CD4-positive, alpha-beta T cell treated with Interleukin-17A for 4 hours (primary cell): Measurements from ENCODE around the gene CACTIN.

Experiments used
- DNase-seq: peaks from one replicate; pipeline ENCODE4 v3.0.0-alpha.2; 2020; ENCODE audit warnings: mixed read lengths

The CACTIN gene

DNA sequence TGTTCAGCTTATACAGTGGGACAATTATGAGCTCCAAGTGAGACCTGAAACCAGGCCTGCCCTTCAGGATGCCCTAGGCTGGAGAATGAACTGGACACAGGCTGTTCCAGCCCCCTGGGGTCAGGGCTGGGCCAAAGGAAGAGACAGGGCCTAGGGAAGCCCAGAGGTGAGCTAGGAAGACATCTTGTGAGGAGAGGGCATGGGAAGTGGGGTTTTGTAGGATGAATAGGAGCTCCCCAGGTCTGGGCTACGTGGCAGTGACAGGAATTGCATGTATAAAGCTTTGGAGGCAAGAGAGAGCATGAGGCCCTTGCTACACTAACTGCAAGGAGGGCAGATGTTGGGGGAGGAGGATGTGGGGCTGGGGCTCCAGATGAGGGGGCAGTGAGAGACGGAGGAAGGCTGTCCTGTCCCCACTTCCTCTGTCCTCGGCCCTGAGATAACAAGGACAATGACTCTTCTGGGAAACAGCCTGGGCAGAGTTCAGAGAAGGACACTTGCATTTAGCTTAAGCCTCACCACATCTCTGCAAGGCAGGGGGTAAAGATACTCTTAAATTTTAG is 18.4 kb downstream of the CACTIN start:
- DNase-seq = no peak

DNA sequence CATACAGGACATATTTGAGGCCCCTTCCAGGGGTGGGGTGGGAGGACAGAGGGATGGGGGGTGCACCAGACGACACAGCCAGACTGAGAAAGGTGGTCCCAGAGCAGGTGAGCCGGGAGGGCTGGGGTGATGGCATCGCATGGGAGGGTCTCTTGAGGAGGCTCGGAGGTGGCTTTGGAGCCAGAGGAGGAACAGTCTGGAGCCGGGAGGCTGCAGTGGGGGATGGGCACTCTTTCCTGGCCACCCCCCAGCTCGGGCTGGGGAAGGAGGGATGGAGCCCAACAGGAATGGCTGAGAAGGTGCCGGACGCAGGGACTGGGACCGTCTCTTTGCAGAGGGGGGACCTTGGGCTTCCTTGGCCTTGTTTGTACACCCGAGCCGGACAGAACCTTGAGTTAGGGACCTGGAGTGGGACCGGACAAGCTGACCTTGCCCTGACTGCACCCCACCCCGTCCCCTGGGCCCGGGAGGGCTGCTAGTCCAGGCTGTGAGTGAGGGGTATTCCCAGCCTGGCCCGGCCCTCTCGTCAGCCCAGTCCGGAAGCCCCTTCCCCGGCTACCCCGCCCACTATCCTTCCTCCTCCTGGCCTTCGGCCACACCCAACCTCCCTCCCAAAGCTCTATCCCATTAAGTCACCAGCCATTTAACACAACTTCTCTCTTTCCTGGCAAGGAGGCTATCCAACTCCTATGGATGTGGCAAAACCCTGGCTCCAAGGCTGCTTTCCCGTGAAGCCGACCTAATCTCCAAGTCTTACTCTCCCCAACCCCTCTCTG is 19.1 kb downstream of the CACTIN start:
- no peak for DNase-seq

DNA sequence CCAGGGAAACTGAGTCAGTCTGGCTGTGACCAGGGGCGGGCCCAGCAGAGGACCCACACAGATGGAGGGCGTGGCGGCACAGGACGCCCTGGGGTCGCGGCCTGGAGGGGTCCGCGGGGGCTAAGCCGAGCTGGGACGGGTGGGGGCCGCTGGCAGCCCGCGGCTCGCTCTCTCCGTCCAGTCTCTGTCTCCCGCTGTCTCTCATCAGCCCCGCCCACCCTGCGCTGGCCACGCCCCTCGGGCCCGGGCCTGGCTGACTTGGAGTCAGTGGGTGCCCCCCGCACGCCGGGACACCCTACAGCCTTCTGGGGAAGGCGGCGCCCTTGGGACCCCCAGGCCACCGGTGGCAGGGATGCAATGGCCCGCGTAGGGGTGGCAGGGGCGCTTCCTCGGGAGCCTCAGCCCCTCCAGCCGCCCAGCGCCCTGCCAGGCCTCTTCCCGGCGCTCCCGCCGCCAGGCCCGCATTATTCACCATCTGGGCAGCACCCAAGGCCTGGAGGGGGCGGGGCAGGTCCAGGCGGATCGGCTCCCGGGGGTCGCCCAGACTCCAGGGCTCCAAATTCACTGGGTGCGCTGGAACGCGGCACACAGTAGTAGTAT is 19.8 kb downstream of the CACTIN start, which contains the start of gene TBXA2R:
Gene TBXA2R (minus strand): TSS at position 186 of the 600 bp plus-strand sequence. CDS start 6,241 bp downstream, outside the sequence.
- peak; percentile 76 for DNase-seq

DNA sequence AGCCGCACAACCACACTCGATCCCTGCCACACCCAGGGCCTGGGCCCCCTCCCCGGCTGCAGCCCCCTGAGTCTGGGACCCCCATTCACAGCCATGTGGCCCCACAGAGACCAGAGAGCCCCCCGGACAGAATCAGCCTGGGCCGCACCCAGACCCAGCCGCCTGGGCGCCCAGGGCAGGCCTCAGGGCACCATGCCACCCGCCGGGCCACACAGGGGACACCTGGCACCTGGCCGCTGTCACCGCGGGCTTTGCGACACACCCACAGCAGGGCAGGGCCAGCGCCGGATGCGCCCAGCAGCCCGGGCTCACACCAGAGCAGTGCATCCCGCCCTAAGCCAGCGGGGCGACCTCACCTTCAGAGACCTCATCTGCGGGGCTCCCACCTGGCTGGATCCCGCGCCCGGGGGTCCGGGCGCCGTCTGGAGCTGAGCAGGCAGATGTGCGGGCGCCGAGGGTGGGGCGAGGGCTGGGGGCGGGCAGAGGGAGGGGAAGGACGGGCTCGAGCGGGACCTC is 20.4 kb downstream of the CACTIN start:
- peak; percentile 62 for DNase-seq

DNA sequence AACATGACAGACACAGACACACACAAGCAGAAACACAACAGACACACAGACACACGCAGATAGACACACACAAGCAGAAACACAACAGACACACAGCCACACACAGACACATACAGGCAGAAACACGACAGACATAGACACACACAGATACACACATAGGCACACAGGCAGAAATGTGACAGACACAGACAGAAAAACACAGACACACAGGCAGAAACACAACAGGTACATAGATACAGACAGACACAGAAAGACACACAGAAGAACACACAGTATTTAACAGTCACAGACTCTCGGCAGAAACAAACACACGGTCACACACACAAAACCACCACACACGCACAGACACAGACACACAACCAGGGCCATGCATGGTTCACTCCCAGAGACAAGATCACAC is 20.8 kb downstream of the CACTIN start:
- DNase-seq = no peak

DNA sequence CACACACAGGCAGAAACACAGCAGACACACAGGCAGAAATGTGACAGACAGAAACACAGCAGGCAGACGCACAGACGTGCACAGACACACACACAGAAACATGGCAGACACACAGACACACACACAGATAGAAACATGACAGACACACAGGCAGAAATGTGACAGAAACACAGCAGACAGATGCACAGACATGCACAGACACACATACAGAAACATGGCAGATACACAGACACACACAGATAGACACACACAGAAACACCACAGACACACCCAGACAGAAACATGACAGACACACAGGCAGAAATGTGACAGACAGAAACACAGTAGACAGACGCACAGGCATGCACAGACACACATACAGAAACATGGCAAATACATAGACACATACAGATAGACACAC is 21.2 kb downstream of the CACTIN start:
- no peak for DNase-seq

DNA sequence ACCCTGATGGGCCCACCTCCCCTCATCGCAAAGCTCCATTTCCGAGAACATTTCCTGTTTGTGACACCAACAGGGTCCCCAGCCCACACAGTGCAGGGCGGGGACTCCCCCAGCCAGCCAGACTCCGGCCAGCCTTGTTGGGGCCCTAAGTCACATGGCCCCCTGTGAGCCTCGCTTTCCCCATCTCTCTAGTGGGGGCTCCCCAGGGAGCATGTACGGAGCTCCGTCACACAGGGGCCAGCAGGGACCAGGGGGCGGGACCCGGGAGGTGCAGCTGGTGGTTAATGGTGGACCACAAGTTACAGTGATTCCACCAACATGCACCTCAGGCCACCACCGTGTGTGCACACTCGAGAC is 21.6 kb downstream of the CACTIN start:
- peak; percentile 49 for DNase-seq

DNA sequence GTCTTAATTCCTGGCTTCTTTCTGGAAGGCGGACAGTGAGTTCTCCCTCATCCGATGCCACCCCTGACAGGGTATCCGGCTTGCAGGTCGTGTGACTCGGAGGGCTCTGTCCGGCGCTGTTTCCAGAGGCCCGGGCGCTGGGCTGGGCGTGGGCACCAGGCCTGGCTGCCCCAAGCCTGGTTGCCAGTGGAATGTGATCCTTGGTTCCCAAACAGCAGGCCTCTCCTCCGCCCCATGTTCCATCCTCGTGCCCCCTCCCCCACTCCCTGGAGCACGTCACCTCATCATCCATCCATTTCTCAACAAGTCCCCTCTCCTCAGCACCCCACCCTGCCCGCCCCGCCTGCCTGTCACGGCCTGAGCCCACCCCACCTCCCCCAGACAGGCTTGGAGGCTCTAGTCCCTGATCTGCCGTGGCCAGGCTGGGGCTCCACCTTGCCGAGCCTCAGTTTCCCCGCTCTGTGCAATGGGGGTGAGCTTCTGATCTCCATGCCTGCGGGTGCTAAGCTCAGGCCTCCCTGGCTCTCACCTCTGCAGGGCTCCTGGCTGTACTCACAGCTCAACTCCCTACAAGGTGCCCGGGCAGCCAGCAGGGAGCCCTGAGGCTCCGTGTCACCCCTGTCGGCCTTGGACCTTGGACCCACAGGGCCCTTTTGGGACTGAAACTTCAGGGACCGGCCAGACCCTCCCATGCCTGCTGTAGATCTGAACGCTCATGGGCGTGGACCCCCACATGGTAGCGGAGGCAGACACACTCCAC is 22.2 kb downstream of the CACTIN start:
- no peak for DNase-seq

DNA sequence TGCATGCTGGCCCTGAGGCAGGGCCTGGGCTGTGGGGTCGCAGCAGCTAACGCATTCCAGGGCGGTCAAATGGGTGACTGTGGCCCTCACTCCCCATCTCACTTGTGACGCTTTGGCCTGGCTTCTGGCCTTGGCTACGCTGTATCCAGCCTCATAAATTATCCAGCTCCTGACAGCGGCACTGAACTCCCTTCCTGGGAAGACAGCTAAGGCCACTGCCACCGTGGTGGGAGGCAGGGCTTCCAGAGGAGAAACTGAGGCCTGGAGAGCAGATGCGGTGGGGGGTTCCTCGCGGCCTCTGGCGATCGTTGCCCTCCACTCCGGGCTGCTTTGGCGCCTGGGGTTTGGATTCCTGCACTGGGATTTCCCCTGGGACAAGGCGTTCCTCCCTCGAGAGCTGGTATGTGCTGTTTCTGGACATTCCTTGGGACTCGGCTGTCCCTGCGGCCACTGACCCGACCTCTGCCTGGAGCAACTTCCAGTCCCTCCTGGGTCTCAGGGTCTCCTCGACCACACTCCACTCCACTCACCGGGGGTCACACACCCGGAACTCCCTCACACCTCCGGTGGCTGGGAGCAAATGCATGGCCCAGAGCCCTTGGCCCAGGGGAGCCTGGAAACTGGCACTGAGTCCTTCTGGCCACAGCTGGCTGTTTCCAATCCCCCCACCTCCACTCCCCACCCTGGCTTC is 23.3 kb downstream of the CACTIN start:
- no peak for DNase-seq

DNA sequence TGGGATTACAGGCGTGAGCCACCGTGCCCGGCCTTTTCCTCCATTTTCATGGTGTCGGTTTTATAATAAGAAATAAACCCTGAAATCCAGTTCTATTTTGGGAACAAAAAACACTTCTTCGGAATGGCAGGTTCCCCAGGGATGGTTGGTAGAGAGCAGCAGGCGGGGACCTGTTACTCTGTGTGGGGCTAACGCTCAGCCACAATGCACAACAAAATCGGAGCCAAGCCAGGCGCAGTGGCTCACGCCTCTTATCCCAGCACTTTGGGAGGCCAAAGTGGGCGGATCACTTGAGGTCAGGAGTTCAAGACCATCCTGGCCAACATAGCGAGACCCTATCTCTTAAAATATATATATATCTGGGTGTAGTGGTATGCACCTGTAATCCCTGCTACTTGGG is 25.6 kb downstream of the CACTIN start:
- DNase-seq = no peak

DNA sequence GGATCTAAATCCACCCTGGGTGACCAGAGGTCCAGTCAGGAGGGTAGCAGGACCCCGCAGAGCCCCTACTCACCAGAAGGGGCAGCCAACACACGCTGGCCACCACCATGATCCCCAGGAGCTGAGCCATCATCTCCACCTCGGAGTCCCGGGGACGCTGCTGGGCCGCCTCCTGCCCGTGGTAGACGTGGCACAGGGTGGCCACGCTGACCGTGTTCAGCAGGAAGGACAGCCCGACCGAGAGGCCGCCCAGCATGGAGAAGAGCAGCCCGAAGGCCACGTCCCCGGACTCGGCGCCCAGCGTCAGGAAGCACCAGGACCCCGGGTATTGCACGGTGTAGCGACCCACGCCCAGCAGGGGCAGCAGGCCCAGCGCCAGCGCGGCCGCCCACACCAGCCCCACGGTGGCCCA is 26.8 kb downstream of the CACTIN start:
- DNase-seq = no peak

DNA sequence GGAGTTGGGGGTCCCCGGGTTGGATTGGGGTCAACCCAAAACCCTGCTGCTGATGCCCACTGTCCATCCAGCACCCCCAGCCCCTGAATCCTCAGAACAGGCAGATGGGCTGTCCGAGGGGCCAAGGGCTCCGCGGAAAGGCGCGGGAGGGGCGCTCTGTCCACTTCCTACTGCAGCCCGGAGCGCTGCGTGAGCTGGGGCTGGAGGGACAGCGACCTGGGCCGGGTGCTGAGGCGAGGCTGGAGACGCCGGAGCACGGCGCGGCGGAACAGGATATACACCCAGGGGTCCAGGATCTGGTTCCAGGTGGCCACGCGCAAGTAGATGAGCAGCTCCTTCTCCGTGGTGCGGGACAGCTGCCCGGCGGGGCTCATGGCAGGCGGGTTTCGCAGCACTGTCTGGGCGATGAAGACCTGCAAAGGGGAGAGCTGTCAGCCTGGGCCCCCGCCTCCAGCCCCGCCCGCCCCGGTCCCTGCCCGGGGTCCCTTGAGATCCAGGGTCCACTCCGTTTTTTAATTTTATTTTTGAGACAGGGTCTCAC is 31.0 kb downstream of the CACTIN start:
- DNase-seq = no peak

DNA sequence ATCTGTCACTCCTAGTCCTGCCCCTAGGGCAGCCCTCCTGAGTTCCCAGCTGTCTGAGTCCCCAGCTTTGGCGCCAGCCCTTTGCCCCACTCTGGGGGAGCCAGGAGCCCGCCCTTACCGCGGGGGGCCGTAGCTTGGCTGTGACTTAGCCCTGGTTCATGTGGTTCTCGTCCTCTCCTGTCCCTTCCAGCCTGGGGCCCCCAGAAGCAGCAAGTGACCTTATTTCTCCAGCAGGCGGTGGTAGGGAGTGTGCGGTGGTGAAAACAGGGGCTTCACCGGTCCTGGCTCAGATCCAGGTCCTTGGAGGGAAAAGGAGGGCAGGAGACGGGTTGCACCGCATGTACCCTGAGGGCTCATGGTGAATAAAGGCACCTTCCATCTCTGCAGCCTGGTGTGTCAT is 33.4 kb downstream of the CACTIN start:
- DNase-seq = no peak

DNA sequence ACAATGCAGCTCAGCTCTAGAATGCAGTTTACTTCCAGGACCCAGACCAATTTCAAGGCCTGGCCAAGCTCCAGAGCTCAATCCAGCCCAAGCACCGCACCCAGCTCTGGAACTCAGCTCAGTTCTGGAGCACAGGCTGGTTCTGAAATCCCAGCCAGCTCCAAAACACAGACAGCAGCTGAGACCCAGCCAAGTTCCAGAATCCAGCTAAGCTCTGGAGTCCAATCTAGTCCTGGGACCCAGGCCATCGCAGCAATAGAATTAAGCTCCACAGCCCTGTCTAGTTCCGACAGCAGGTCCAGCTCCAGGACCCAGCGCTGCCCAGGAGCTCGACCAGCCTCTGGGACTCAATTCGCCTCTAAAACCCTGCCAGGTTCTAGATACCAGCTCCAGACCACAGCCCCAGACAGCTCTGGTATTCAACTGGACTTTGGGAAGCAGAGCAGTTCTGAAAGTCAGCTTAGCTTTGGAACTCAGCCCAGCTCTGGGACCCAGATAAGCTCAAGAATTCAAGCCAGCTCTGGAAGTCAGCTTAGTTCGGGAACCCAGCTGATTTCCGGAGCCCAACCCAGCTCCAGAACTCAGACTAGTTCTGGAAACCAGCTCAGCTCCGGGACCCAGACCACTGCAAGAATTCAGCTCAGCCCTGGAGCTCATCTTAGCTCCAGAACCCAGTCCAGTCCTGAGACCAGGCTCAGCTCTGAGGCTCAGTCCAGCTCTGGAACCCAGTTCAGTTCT is 34.5 kb downstream of the CACTIN start:
- no peak for DNase-seq

DNA sequence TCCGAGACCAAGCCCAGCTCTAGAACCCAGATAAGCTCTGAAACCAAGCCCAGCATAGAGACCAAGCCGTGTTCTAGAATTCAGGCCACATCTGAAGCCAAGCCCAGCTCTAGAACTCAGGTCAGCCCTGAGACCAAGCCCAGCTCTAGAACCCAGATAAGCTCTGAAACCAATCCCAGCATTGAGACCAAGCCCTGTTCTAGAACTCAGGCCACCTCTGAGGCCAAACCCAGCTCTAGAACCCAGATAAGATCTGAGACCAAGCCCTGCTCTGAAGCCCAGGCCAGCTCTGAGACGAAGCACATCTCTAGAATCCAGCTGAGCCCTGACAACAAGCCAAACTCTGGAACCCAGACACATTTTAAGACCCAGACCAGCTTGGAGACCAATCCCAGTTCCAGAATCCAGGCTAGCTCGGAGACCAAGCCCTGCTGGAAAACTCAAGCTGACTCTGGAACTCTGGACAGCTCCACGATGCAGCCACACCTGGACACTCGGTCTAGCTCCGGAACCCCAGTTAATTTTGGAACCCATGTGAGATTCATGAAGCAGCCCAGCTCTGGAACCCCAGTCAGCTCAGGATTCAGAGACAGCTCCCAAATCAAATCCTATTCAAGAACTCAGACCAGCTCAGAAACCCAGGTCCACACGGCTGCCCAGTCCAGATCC is 35.5 kb downstream of the CACTIN start:
- no peak for DNase-seq

DNA sequence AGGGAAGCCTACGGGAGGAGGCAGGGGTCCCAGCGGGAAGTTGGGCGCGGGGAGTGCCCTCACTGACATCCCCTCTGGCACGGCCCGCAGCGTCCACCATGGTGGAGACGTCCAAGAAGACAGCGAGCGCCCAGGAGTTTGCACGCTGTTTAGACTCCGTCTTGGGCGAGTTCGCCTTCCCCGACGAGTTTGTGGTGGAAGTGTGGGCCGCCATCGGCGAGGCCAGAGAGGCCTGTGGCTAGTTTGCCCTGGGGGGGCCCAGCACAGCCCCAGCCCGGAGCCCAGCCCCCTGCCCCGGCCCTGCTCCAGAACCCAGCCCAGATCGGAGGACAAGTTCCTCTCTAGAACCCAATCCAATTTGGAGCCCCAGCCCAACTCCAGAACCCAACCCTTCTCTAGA is 36.6 kb downstream of the CACTIN start:
- DNase-seq = no peak

DNA sequence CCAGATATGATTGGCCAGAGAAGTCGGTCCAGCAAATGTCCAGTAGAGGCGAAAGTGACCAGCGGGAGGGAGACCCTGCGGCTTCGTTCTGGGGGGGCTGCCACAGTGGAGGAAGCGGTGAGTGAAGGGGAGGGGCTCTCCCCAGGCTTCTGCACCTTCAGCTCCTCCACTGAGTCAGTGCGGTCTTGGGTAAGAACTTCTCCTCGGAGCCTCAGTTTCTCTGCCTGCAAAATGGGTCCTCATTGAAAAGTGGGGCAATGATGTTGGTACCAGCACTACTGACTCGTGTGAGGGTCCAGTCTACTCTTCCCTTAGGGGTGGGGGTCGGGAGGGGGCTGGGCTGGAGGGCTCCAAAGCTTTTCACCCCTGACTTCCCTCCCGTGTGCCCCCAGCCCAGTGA is 37.2 kb downstream of the CACTIN start:
- DNase-seq = no peak

DNA sequence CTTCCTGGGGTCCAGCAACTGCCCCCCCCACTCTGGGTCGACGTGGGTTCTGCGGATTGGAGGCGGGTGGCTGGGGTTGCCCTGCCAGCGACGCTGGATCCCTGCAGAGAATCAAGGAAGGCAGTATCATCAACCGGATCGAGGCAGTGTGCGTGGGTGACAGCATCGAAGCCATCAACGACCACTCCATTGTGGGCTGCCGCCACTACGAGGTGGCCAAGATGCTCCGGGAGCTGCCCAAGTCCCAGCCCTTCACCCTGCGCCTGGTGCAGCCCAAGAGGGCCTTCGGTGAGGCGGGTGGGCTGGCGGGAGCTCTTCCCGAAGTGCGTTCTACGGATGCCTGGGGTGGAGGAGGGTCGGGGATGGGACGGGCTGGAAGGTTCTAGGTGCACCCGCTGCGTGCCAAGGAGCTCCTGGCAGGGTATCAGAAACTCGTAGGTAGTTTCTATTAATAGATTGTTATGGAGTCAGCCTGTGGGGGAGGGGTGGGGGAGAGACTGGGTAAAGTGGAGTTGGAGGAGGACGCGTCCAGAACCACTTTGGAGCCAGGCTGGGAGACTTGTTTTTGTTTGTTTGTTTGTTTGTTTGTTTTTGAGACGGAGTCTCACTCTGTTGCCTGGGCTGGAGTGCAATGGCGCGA is 39.8 kb downstream of the CACTIN start:
- no peak for DNase-seq

DNA sequence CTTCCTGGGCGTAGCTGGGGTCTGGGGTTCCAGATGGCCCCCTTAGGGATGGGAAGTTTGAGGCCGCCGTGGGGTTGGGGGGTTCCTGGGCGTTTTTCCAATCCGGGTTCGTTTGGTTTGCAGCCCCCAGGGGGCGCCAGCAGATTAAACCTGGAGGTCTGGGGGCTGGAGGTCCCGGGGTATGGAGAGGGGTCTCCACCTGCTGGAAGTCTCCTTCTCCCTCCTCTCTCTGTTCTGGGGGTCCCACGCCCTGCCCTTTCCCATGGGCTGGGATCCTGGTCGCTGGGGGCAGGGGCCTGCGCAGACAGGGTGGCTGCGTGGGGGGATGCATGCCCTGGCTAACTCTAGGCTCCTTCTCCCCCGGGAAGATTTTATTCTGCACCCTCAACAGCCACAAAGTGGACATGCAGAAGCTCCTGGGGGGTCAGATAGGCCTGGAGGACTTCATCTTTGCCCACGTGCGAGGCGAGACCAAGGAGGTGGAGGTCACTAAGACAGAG is 40.4 kb downstream of the CACTIN start:
- peak; percentile 75 for DNase-seq
